GM12873 (cell line): ENCODE results near the gene KRTAP5-6.

Experiments used
- TF ChIP-seq, protein P1 (sequence below): IDR thresholded peaks from 2 replicates; pipeline ENCODE4 v1.5.1; 2012; ENCODE audit warnings: low read depth, mild to moderate bottlenecking, moderate library complexity, low read length, control low read depth; ENCODE audit not compliant: insufficient read depth; ENCODE audit errors: missing control alignments

The KRTAP5-6 gene

DNA sequence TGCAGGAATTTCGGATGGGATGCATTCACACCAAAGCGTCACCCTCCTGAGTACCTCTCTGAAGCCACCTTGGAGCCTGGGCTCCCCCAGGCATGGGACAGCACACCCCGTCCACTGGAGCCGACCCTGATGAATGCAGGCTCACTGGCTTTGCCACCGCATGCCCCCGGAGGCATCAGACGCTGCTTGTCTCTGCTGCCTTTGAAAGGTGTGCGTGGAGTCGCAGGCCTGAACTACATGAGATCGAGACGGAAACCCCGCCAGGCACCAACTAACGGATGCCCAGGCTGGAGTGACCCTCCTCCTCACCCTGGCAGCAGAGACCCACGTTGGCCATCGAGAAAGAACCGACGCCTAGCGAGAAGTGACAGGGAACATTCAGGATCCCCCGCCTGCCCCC, 45.0 kb upstream of the KRTAP5-6 start:
- TF ChIP-seq, protein P1, sequence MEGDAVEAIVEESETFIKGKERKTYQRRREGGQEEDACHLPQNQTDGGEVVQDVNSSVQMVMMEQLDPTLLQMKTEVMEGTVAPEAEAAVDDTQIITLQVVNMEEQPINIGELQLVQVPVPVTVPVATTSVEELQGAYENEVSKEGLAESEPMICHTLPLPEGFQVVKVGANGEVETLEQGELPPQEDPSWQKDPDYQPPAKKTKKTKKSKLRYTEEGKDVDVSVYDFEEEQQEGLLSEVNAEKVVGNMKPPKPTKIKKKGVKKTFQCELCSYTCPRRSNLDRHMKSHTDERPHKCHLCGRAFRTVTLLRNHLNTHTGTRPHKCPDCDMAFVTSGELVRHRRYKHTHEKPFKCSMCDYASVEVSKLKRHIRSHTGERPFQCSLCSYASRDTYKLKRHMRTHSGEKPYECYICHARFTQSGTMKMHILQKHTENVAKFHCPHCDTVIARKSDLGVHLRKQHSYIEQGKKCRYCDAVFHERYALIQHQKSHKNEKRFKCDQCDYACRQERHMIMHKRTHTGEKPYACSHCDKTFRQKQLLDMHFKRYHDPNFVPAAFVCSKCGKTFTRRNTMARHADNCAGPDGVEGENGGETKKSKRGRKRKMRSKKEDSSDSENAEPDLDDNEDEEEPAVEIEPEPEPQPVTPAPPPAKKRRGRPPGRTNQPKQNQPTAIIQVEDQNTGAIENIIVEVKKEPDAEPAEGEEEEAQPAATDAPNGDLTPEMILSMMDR: no peak

DNA sequence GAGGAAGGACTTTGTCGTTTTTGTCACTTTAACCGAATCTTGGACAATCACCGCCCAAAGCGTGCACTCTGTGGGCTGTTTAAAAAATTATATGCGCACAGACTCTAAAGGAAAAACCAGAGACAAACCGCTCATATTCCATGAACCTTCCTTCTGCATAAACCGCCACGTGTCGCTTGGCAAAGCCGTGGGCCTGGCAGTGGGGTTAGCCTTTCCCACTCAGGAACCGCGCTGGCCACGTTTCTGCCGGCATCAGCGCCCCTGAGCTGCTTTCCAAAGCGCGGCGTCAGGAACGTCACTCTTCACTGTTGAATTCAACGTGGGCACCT, 44.6 kb upstream of the KRTAP5-6 start:
- TF ChIP-seq, protein P1: no peak

DNA sequence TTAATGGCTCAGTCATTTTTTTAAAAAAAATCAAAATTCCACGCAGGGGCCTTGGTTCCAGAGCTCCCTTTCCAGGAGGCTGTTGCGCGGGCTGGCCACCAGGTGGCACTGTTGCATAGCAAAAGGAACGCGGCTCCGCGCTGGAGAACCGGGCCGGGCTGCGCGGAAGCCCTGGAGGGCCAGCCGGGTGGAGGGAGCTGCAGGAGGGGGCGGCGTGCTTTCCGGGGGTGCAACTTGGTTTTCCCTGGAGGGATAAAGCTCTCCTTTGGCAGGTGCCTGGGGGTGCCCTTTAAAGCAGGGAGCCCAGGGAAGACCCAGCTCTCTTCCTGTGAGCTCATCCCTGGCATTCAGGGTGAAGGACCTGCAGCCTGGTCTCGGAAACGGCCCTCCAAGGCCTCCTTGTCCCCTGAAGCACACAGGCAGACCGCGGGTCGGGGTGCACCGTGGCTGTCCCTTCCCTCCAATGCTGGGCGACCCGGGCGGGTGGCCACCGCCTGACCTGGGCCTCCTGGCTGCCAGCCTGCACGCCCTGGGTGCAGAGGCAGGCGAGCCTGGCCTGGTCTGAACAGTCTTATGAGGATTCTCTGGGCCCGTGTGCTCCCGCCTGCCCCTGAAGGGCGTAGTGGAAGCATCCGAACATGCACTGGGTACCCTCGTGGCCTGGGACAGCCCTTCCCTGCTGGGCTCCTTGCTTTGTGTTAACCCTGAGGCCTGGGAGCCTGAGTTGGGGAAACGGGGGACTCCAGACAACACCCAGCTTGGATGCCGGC, 44.0 kb upstream of the KRTAP5-6 start:
- TF ChIP-seq, protein P1: peak; percentile 89

DNA sequence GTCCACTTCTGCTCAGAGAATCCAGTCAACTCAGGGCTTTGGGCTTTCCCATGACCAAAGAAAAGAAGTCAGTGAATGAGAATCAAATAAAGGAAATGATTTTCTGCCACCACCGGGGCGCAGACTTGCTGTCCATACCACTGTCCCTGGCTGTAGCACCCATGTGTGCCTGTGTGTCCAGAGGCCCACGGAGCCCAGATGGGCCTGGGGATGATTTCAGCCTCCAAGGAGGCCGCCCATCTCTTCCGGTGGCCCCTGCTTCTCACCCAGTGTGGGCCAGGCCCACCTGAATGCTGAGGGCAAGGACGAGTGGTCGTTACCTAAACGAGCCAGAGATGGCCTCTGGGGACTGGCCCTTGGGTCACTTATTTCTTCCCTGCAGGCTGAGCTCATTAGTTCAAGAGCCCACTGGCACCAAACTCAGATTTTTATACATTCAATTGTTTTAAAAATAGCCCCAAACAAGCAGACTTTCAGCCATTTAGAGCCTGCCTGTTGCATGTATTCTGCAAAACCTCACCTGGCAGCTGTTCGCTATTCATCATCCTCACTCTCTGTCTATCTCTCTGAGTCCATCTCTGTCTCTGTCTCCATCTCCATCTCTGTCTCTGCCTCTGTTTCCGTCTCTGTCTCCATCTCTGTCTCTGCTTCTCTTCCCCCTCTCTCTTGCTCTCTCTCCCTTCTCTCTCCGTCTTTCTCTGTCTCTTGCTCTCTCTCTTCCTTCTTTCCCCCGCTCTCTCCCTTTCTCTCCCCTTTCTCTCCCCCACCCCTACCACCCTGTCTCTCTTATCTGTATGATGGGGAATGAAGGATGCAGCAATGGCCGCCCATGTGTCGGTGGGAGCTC, 43.2 kb upstream of the KRTAP5-6 start:
- TF ChIP-seq, protein P1: no peak

DNA sequence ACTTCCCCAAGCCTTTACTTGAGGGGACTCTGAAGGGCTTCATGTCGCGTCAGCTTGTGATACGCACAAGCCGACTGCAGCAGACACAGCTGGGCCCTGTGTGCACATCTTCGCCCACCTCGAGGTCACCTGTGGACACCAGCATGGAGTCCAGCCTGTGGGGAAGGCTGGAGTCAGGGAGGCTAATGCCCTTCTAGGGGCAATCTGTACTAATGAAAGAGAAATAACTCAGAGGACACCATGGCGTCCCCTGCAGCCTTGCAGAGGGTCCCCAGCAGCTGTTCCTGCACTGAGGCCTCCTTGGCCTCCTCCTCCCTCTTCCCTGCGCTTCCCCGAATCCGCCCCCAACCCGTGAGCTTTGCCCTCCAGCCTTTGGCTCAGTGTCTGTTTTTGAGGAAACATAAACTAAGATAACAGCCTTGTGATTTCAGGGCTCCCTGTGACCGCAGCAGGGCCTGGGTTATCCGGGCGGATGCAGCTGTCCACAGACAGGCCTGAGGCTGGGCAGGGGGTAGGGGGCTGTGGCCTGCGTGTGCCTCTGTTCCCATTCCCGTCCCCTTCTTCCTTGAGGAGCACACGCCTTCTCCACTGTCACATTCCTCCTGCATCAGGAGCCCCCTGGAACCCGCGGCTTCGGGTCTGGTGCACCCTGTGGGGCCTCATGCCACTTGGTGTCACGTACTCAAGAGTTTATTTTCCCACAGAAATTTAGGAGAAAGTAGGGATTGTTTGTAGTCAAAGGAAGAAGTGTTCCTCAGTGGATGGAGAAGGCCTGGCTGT, 42.4 kb upstream of the KRTAP5-6 start:
- TF ChIP-seq, protein P1: no peak

DNA sequence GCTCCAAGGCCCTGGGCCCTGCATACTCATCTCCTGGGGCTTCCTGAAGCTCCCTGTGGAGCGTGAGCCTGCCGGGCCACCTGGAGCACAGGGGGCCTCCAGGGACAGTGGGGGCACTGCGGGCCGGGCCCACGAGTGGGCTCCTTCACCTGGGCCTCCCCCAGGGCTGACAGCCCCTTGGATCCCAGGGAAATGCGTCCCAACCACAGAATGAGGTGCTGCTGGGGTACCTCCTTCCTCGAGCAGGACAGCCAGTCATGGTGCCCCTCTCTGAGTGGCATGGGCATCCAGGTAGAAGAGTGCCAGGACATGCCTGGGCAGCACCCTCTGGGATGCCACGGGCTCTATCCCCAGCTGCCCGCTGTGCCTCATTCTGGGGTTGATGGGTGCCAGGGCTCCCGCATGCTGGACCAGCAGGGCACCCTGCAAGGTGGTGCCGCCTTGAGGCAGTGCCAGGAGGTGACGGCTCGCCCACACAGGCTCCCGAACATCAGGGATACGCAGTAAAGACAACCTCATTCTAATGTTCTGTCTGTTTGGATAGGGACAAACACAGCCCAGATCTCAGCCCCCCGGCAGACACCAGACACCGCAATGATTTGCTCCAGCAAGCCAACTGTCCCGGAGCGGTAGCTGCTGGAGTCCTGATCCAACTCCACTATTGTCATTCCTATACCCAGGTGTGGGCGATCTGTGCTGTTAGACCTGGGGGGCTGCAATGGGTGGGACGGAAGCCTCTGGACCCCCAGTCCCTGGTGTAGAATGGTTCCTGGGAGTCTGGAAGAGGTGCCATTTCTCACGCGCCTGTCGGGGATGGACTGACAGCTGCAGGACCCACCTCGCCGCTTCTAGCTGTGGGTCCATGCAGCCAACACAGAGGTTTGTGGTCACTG, 41.6 kb upstream of the KRTAP5-6 start:
- TF ChIP-seq, protein P1: no peak
